Posterior vena cava (tissue), 2 donors: ENCODE data around the gene OR10X1. TPM values are rescaled to one million over a fixed set of nuclear protein-coding genes. Genes with fewer than 3 reads are reported as not detected.

Source experiments
- total RNA-seq, 2 donors: library from RNA; stranded (reverse); fragmentation: NEBNext Ultra II Directional; extraction: Animal tissue kit (Norgen Biotek cat#: 25700); gene quantifications; one replicate each; pipeline ENCODE4 v1.2.1, GENCODE V29; 2021
- donor health status: DM: yes; HTN: yes; CAD: no.
- donor health status: DM: yes; HTN: yes; CAD: no.

OR10X1 gene
- total RNA-seq, 2 donors from 2014 or later = not detected

Other genes starting within 250 kb of the OR10X1 start
- gene CD1B, start 248.4 kb downstream of the OR10X1 start, total RNA-seq = not detected
- not detected for gene CD1E, start 226.0 kb downstream of the OR10X1 start, total RNA-seq
- not detected for gene OR10T2, start 180.4 kb downstream of the OR10X1 start, total RNA-seq
- gene OR10K2, start 153.7 kb downstream of the OR10X1 start, total RNA-seq = not detected
- not detected for gene OR10K1, start 118.1 kb downstream of the OR10X1 start, total RNA-seq
- gene OR10R2, start 107.7 kb downstream of the OR10X1 start, total RNA-seq = not detected
- gene OR6Y1, start 25.5 kb downstream of the OR10X1 start, total RNA-seq = not detected
- not detected for gene OR6P1, start 9.3 kb downstream of the OR10X1 start, total RNA-seq
- not detected for gene OR10Z1, start 25.4 kb upstream of the OR10X1 start, total RNA-seq
- under 1 TPM; 0.56 to 0.62 TPM for gene SPTA1, start 106.8 kb upstream of the OR10X1 start, total RNA-seq
- gene OR6K2, start 120.8 kb upstream of the OR10X1 start, total RNA-seq = not detected
- not detected for gene OR6K3, start 140.8 kb upstream of the OR10X1 start, total RNA-seq
- gene OR6K6, start 174.8 kb upstream of the OR10X1 start, total RNA-seq = not detected
- not detected for gene OR6N1, start 192.3 kb upstream of the OR10X1 start, total RNA-seq
- not detected for gene OR6N2, start 201.3 kb upstream of the OR10X1 start, total RNA-seq